Testis (tissue), 3 donors: ENCODE measurements around the gene SLC9C1. TPM values are rescaled to one million over a fixed set of nuclear protein-coding genes. Genes with fewer than 3 reads are reported as not detected.

Experiments used
- DNase-seq: peaks from one replicate; pipeline ENCODE4 v3.0.0-alpha.2; 2019
- H3K27ac ChIP-seq, 2 donors: fragments of 200-600 bp; sonication (generic); one replicate each; pipeline ENCODE4 v1.5.1; 2019
- H3K27me3 ChIP-seq: fragments of 200-600 bp; sonication (generic); one replicate; pipeline ENCODE4 v1.5.1; 2019
- H3K36me3 ChIP-seq: fragments of 200-600 bp; sonication (generic); one replicate; pipeline ENCODE4 v1.5.1; 2017; ENCODE audit warnings: low read depth; ENCODE audit errors: missing control alignments
- H3K4me1 ChIP-seq: fragments of 200-600 bp; sonication (generic); one replicate; pipeline ENCODE4 v1.5.1; 2019
- H3K4me3 ChIP-seq, 2 donors: fragments of 200-600 bp; sonication (generic); one replicate each; pipeline ENCODE4 v1.5.1; 2017 to 2019
- H3K9me3 ChIP-seq: fragments of 200-600 bp; sonication (generic); one replicate; pipeline ENCODE4 v1.5.1; 2017
- POLR2A ChIP-seq: fragments of 450-650 bp; IDR thresholded peaks from one replicate; pipeline ENCODE4 v1.6.1; 2017; ENCODE audit warnings: antibody characterized with exemption, mild to moderate bottlenecking, moderate library complexity
- WGBS, 2 donors: methylation state at CpG; one replicate each; pipeline ENCODE4 v1.1.5; 2018; 5-methylcytosine and 5-hydroxymethylcytosine counted together
- intact Hi-C: fragments of 100-400 bp; cut with DNase I; formaldehyde crosslinking; loops from one replicate; pipeline ENCODE4 v1.15.1; 2023; ENCODE audit warnings: low total_unique reads
- polyA plus RNA-seq: library from polyadenylated mRNA; stranded (reverse); fragments of 350-450 nt; fragmentation: Illumina TruSeq; extraction: RNeasy Lipid Tissue Mini Kit (QIAGEN cat#74804); gene quantifications from one replicate; pipeline ENCODE4 v1.2.3, GENCODE V29; 2014; ENCODE audit warnings: low read depth, low replicate concordance; ENCODE audit not compliant: insufficient read depth
- total RNA-seq, 2 donors: library from RNA; depleted of rRNA; stranded (reverse); fragments of >200 nt; gene quantifications; one replicate each; pipeline ENCODE4 v1.2.3, GENCODE V29; 2016
- TF ChIP-seq, protein P1 (sequence below), 3 experiments: fragments of 450-650 bp in 2 of 3; fragments of 200-600 bp in 1 of 3; sonication (generic) in 1 of 3; IDR thresholded peaks; one replicate each; pipeline ENCODE4 v1.5.1; 2016 to 2019; ENCODE audit warnings: antibody characterized with exemption in 3 of 3, mild to moderate bottlenecking in 2 of 3, moderate library complexity in 1 of 3

The SLC9C1 gene
- total and polyA plus RNA-seq, 3 donors from 2014 or later: 3.0 to 20.0 (median 9.8) TPM

DNA sequence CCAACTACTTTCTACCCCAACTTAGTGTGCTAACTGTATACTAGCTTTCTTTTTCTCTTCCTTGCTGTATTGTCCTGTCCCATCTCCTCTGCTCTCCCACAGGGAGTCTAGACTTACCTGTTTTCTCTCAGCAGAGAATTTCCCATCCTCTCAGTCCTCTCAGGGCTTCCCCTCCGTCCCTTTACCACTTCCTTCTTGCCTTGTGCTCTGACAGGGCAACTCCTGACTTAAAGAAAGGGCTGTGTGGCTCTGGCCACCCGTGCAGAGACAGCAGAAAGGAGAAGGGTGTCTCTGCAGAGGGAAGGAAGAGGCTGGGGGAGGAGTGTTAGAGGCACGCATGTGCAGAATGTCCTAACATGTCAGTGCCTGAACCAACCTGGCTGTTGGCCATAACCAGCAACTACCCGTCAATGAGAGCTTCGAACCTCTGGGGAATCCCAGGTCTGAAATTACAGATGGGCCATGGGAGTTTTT lies 161.0 kb downstream of the SLC9C1 start, which contains the start of gene GCSAM:
GCSAM (minus strand) TSS at position 274 of the 474 bp plus-strand sequence; CDS start at position 146, 128 bp downstream.
- peaks cover 3% of the 10 kb centered on the region for H3K4me1 ChIP-seq
- TF ChIP-seq POLR2A: no peak
- TF ChIP-seq, protein P1, sequence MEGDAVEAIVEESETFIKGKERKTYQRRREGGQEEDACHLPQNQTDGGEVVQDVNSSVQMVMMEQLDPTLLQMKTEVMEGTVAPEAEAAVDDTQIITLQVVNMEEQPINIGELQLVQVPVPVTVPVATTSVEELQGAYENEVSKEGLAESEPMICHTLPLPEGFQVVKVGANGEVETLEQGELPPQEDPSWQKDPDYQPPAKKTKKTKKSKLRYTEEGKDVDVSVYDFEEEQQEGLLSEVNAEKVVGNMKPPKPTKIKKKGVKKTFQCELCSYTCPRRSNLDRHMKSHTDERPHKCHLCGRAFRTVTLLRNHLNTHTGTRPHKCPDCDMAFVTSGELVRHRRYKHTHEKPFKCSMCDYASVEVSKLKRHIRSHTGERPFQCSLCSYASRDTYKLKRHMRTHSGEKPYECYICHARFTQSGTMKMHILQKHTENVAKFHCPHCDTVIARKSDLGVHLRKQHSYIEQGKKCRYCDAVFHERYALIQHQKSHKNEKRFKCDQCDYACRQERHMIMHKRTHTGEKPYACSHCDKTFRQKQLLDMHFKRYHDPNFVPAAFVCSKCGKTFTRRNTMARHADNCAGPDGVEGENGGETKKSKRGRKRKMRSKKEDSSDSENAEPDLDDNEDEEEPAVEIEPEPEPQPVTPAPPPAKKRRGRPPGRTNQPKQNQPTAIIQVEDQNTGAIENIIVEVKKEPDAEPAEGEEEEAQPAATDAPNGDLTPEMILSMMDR (IDR thresholded peaks at IDR 0.05): no peak
- H3K4me3 ChIP-seq: no peak within 1 kb of the TSS
- no peaks in the 10 kb centered on the region for H3K36me3 ChIP-seq
- H3K27ac ChIP-seq: no peak within 1 kb of the TSS
- DNase-seq: peak; percentile 30
- 49 to 74% methylated on average over 5 of the region's 5 CpGs for WGBS, 2 donors
- H3K9me3 ChIP-seq: no peaks in the 10 kb centered on the region
- intact Hi-C loops: no loop called here
- no peaks in the 10 kb centered on the region for H3K27me3 ChIP-seq

DNA sequence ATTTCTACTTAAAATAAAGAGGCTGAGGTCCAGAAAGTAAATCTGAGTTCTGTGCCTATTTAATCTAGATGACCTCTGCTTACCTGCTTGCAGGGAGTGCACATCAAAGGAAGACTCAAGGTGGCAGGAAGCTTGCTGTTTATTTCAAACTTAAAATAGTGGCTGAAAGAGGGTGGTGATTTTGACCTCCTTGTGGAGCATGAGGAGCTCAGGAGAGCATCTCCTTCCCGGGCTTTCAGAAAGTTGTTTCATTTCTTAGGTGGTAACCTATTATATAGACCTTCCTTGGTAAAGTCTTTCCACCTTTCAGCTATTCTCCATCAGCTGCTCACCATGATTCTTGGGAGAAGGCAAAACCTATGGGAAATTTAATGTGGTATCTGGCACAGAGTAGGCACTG lies 161.5 kb downstream of the SLC9C1 start:
- H3K4me3 ChIP-seq: no peak overlapping the region
- H3K36me3 ChIP-seq: no peaks in the 10 kb centered on the region
- DNase-seq: no peak
- TF ChIP-seq POLR2A: no peak
- TF ChIP-seq, protein P1 (IDR thresholded peaks at IDR 0.05): no peak
- intact Hi-C loops: no loop called here
- H3K27ac ChIP-seq: no peak overlapping the region
- 81 to 100% methylated on average over 1 of the region's 1 CpG for WGBS, 2 donors
- H3K9me3 ChIP-seq: no peaks in the 10 kb centered on the region
- no peaks in the 10 kb centered on the region for H3K27me3 ChIP-seq
- no peaks in the 10 kb centered on the region for H3K4me1 ChIP-seq

DNA sequence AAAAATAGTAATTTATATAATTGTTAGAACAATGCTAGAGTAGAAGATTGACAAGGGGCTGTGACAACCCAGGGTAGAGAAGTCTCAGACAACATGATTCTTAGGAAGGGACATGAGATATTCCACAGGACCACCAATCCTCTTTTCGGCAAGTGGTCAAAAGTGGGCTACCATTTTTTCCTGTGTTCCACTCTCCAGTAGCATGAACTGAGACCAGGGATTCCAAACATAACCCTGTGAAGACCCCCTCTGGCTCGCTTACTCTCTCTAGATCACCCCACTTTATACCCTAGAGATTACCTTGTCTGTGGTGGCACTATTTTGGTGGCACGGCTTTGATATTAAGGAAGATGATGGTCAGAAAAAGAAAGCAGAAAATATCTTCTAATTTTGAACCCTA lies 161.9 kb downstream of the SLC9C1 start:
- peaks cover 2% of the 10 kb centered on the region for H3K4me1 ChIP-seq
- TF ChIP-seq, protein P1 (IDR thresholded peaks at IDR 0.05): no peak
- no peak for TF ChIP-seq POLR2A
- no peaks in the 10 kb centered on the region for H3K9me3 ChIP-seq
- H3K36me3 ChIP-seq: no peaks in the 10 kb centered on the region
- DNase-seq: no peak
- no peaks in the 10 kb centered on the region for H3K27me3 ChIP-seq
- H3K4me3 ChIP-seq: no peak overlapping the region
- H3K27ac ChIP-seq: no peak overlapping the region
- WGBS, 2 donors: 88 to 97% methylated on average over 3 of the region's 3 CpGs
- intact Hi-C loops: no loop called here

DNA sequence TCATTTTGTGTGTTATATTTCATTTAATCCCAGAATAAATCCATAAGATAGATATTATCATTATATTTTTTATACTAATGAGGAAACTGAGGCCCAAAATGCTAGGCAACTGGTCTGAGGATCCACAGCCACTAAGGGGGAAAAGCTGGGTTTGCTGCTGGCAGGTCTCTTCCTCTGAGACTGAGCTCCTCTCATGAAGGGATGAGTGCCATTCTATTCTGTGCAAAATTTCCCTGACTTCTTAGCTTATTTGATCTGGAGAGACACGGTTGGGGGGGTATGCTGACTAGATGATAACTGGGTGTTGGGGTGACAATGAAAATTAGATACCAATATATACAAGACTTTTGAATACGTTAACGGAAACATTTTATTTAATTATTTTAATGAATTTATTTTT lies 162.9 kb downstream of the SLC9C1 start:
- DNase-seq: no peak
- Histone ChIP-seq H3K27ac (no peak overlapping the region), H3K27me3 (no peaks in the 10 kb centered on the region), H3K36me3 (no peaks in the 10 kb centered on the region), H3K4me1 (peaks cover 11% of the 10 kb centered on the region), H3K9me3 (no peaks in the 10 kb centered on the region), H3K4me3 (no peak overlapping the region)
- intact Hi-C loops: no loop called here
- 91 to 94% methylated on average over 3 of the region's 3 CpGs for WGBS, 2 donors
- TF ChIP-seq POLR2A: no peak
- TF ChIP-seq, protein P1 (IDR thresholded peaks at IDR 0.05): no peak

DNA sequence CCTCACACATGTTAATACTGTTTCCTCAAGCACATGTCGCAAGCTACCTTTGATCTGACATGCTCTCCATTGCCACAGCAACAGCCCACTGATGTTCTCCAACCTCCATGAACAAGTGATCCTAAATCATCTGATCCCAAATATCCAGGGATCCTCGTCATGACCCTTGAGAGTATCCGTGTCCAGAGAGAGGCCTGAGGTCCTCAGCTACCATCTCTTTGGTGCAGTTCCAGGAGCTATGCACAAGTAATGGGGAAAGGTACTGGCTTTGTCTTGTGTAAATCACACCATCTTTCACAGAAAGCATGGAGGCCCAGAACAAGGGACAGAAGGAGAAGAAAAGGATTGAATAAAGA lies 163.4 kb downstream of the SLC9C1 start:
- peaks cover 11% of the 10 kb centered on the region for H3K4me1 ChIP-seq
- TF ChIP-seq, protein P1 (IDR thresholded peaks at IDR 0.05): no peak
- TF ChIP-seq POLR2A: no peak
- H3K4me3 ChIP-seq: no peak overlapping the region
- intact Hi-C loops: no loop called here
- no peaks in the 10 kb centered on the region for H3K36me3 ChIP-seq
- no peak overlapping the region for H3K27ac ChIP-seq
- no peaks in the 10 kb centered on the region for H3K9me3 ChIP-seq
- WGBS, 2 donors: 88 to 94% methylated on average over 3 of the region's 3 CpGs
- no peak for DNase-seq
- H3K27me3 ChIP-seq: no peaks in the 10 kb centered on the region
